GM19452 (cell line): ENCODE data around the gene EXOC1L.

Experiments used
- ATAC-seq: cut with Tn5 transposase; IDR thresholded peaks from one replicate; pipeline ENCODE4 v1.9.1; 2021; ENCODE audit not compliant: unreplicated experiment

EXOC1L gene

GRCh38 chr4:55879224-55879623 lies 59.6 kb downstream of the EXOC1L start:
- no peak for ATAC-seq

GRCh38 chr4:55880652-55881280 lies 61.2 kb downstream of the EXOC1L start:
- no peak for ATAC-seq

GRCh38 chr4:55884093-55884850 lies 64.7 kb downstream of the EXOC1L start:
- no peak for ATAC-seq

- ATAC-seq = no peak
These were observed 65.2 kb downstream of the EXOC1L start for GRCh38 chr4:55884851-55885219.
